ENCODE results near the gene CDH4. TPM values are rescaled to one million over a fixed set of nuclear protein-coding genes. Genes with fewer than 3 reads are reported as not detected.
"Not testable (repeated sequence)": the region's sequence is repeated elsewhere in the genome, so short reads cannot be mapped to it uniquely, and the experiment has no call there.

Gene CDH4
- total RNA-seq, 1 donor from 2014 or later = 0.23 TPM

GRCh38 chr20:61422636-61423425 is 170.8 kb downstream of the CDH4 start:
- H3K4me1 Mint-ChIP-seq (ENCODE audit: unreplicated experiment) = no peaks in the 10 kb centered on the region
- no peaks in the 10 kb centered on the region for H3K36me3 Mint-ChIP-seq (ENCODE audit: low read depth, unreplicated experiment)
- no peak for TF ChIP-seq CTCF (IDR thresholded peaks at IDR 0.05; ENCODE audit: unreplicated experiment)
- no peak overlapping the region for H3K4me3 Mint-ChIP-seq (ENCODE audit: unreplicated experiment)
- no peaks in the 10 kb centered on the region for H3K9me3 Mint-ChIP-seq (ENCODE audit: unreplicated experiment)
- no peak overlapping the region for H3K27ac Mint-ChIP-seq (ENCODE audit: unreplicated experiment)
- no peak for DNase-seq (ENCODE audit: low spot score)
- peaks cover 3% of the 10 kb centered on the region for H3K27me3 Mint-ChIP-seq (ENCODE audit: unreplicated experiment)

GRCh38 chr20:61424011-61424627 is 172.1 kb downstream of the CDH4 start:
- H3K27ac Mint-ChIP-seq (ENCODE audit: unreplicated experiment) = no peak overlapping the region
- DNase-seq (ENCODE audit: low spot score) = no peak

GRCh38 chr20:61424628-61425420 is 172.8 kb downstream of the CDH4 start:
- H3K36me3 Mint-ChIP-seq (ENCODE audit: low read depth, unreplicated experiment) = no peaks in the 10 kb centered on the region
- no peak overlapping the region for H3K27ac Mint-ChIP-seq (ENCODE audit: unreplicated experiment)
- no peaks in the 10 kb centered on the region for H3K9me3 Mint-ChIP-seq (ENCODE audit: unreplicated experiment)

More at GRCh38 chr20:61424011-61424627, 172.1 kb downstream of the CDH4 start:
- Mint-ChIP-seq H3K9me3 (ENCODE audit: unreplicated experiment) (no peaks in the 10 kb centered on the region), H3K4me3 (ENCODE audit: unreplicated experiment) (no peak overlapping the region), H3K27me3 (ENCODE audit: unreplicated experiment) (peaks cover 3% of the 10 kb centered on the region), H3K36me3 (ENCODE audit: low read depth, unreplicated experiment) (no peaks in the 10 kb centered on the region), H3K4me1 (ENCODE audit: unreplicated experiment) (no peaks in the 10 kb centered on the region)
- TF ChIP-seq CTCF (IDR thresholded peaks at IDR 0.05; ENCODE audit: unreplicated experiment) = no peak

GRCh38 chr20:61425541-61425991 is 173.5 kb downstream of the CDH4 start:
- H3K4me3 Mint-ChIP-seq (ENCODE audit: unreplicated experiment); H3K9me3 Mint-ChIP-seq (ENCODE audit: unreplicated experiment); H3K36me3 Mint-ChIP-seq (ENCODE audit: low read depth, unreplicated experiment); H3K27ac Mint-ChIP-seq (ENCODE audit: unreplicated experiment); H3K4me1 Mint-ChIP-seq (ENCODE audit: unreplicated experiment); DNase-seq (ENCODE audit: low spot score); H3K27me3 Mint-ChIP-seq (ENCODE audit: unreplicated experiment): not testable (repeated sequence)

More at GRCh38 chr20:61424628-61425420, 172.8 kb downstream of the CDH4 start:
- TF ChIP-seq CTCF (IDR thresholded peaks at IDR 0.05; ENCODE audit: unreplicated experiment) = no peak
- H3K27me3 Mint-ChIP-seq (ENCODE audit: unreplicated experiment) = peaks cover 3% of the 10 kb centered on the region
- no peaks in the 10 kb centered on the region for H3K4me1 Mint-ChIP-seq (ENCODE audit: unreplicated experiment)
- no peak overlapping the region for H3K4me3 Mint-ChIP-seq (ENCODE audit: unreplicated experiment)
- no peak for DNase-seq (ENCODE audit: low spot score)

GRCh38 chr20:61426352-61426751 is 174.3 kb downstream of the CDH4 start:
- Mint-ChIP-seq H3K36me3 (ENCODE audit: low read depth, unreplicated experiment) (no peaks in the 10 kb centered on the region), H3K4me1 (ENCODE audit: unreplicated experiment) (peaks cover 7% of the 10 kb centered on the region), H3K27ac (ENCODE audit: unreplicated experiment) (no peak overlapping the region), H3K4me3 (ENCODE audit: unreplicated experiment) (no peak overlapping the region), H3K27me3 (ENCODE audit: unreplicated experiment) (peaks cover 3% of the 10 kb centered on the region), H3K9me3 (ENCODE audit: unreplicated experiment) (no peaks in the 10 kb centered on the region)
- no peak for DNase-seq (ENCODE audit: low spot score)
- TF ChIP-seq CTCF (IDR thresholded peaks at IDR 0.05; ENCODE audit: unreplicated experiment) = no peak

All from endothelial cell (in vitro differentiated cells).